ENCODE results near the gene MS4A4A. TPM values are rescaled to one million over a fixed set of nuclear protein-coding genes. Genes with fewer than 3 reads are reported as not detected.
"Not testable (repeated sequence)": the region's sequence is repeated elsewhere in the genome, so short reads cannot be mapped to it uniquely, and the experiment has no call there.

MS4A4A gene
- total RNA-seq, 4 donors from 2014 or later, result 7.6 to 23.8 (median 12.0) TPM

DNA sequence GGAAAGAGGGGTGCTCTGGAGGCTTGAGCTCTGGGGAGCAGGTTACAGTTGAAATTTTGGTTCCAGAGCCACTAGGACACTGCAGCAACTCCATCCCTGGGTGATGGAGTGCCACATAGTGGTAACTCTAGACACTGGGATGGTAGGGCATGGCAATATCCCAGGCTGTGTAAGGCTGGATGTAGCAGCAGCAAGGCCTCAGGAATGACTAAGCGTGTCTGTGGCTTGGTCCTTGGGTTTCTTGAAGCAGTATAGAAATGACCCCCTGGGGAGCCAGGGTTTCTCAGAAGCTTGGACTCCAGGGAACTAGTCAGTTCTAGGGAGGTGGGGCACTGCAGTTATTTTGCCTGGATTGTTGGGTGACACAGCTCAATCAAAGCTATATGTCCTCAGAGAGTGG, 8.1 kb downstream of the MS4A4A start:
- DNase-seq, result no peak
- Histone ChIP-seq H3K27ac (no peak overlapping the region), H3K4me1 (no peaks in the 10 kb centered on the region), H3K9me3 (no peaks in the 10 kb centered on the region), H3K4me3 (no peak overlapping the region), H3K27me3 (no peaks in the 10 kb centered on the region), H3K36me3 (no peaks in the 10 kb centered on the region)
- TF ChIP-seq, protein P1, sequence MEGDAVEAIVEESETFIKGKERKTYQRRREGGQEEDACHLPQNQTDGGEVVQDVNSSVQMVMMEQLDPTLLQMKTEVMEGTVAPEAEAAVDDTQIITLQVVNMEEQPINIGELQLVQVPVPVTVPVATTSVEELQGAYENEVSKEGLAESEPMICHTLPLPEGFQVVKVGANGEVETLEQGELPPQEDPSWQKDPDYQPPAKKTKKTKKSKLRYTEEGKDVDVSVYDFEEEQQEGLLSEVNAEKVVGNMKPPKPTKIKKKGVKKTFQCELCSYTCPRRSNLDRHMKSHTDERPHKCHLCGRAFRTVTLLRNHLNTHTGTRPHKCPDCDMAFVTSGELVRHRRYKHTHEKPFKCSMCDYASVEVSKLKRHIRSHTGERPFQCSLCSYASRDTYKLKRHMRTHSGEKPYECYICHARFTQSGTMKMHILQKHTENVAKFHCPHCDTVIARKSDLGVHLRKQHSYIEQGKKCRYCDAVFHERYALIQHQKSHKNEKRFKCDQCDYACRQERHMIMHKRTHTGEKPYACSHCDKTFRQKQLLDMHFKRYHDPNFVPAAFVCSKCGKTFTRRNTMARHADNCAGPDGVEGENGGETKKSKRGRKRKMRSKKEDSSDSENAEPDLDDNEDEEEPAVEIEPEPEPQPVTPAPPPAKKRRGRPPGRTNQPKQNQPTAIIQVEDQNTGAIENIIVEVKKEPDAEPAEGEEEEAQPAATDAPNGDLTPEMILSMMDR (IDR thresholded peaks at IDR 0.05), result no peak
- no peak for TF ChIP-seq POLR2A (IDR thresholded peaks at IDR 0.05)
- WGBS, 2 donors (ENCODE audit: low coverage in 1 of 2), result 91% methylated on average over 1 of the region's 1 CpG; no CpG with 5 or more reads in 1 of the 2 donors
- intact Hi-C loops (cut with DNase I; ENCODE audit: low total_unique reads) (no loop called here), in situ Hi-C loops (cut with MboI; ENCODE audit: low pct_ligation_motif_present in 1 of 4, low pct_unique_long_range_greater_than_20kb in 1 of 4, low sequenced_read_pairs in 3 of 4) (no loop called here)

DNA sequence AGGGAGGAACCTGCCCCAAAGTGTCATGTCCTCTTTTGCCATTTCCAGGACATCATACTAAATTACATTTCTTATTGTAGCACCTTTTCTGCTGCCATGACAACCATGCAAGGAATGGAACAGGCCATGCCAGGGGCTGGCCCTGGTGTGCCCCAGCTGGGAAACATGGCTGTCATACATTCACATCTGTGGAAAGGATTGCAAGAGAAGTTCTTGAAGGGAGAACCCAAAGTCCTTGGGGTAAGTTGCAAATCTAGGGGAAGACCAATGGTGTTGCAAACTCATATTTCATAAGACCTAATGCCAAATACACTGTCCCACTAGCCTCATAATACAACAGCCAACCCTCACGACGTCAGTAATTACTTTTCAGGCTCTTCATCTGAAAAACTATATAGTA, 11.7 kb downstream of the MS4A4A start:
- Histone ChIP-seq H3K4me1 (no peaks in the 10 kb centered on the region), H3K9me3 (no peaks in the 10 kb centered on the region), H3K36me3 (no peaks in the 10 kb centered on the region), H3K27ac (no peak overlapping the region), H3K4me3 (no peak overlapping the region), H3K27me3 (no peaks in the 10 kb centered on the region)
- DNase-seq, result no peak
- no peak for TF ChIP-seq POLR2A (IDR thresholded peaks at IDR 0.05)
- TF ChIP-seq EP300 (IDR thresholded peaks at IDR 0.05; ENCODE audit: low read depth), result no peak
- TF ChIP-seq, protein P1 (IDR thresholded peaks at IDR 0.05), result no peak
- no peak for TF ChIP-seq POLR2AphosphoS5 (IDR thresholded peaks at IDR 0.05)
- WGBS, 2 donors (ENCODE audit: low coverage in 1 of 2), result 77 to 78% methylated on average over 2 of the region's 2 CpGs
- intact Hi-C loops (cut with DNase I; ENCODE audit: low total_unique reads) (no loop called here), in situ Hi-C loops (cut with MboI; ENCODE audit: low pct_ligation_motif_present in 1 of 4, low pct_unique_long_range_greater_than_20kb in 1 of 4, low sequenced_read_pairs in 3 of 4) (no loop called here)

DNA sequence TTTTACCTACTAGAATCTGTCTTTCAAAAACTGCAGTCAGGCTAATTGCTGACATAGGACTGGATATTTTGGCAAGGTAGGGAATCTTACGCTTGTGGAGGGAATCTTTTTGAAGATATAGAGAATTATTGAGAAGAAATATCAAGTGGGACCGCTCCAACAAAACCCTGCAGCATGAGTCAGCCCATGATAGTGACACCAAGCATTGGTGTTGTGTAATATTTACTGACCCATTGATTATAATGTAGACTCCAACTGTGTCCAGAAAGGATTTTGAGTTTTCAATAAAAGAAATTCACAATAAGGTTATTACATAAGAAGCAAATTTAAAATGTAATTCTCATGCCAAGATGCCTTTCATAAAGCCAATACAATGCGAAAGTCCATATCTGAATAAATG, 20.7 kb downstream of the MS4A4A start:
- H3K4me1 ChIP-seq, result no peaks in the 10 kb centered on the region
- no peak overlapping the region for H3K27ac ChIP-seq
- intact Hi-C loops (cut with DNase I; ENCODE audit: low total_unique reads) (no loop called here), in situ Hi-C loops (cut with MboI; ENCODE audit: low pct_ligation_motif_present in 1 of 4, low pct_unique_long_range_greater_than_20kb in 1 of 4, low sequenced_read_pairs in 3 of 4) (no loop called here)
- no peak for DNase-seq
- H3K4me3 ChIP-seq, result no peak overlapping the region
- H3K36me3 ChIP-seq, result no peaks in the 10 kb centered on the region
- no peaks in the 10 kb centered on the region for H3K9me3 ChIP-seq
- 92 to 97% methylated on average over 3 of the region's 3 CpGs for WGBS, 2 donors (ENCODE audit: low coverage in 1 of 2)
- H3K27me3 ChIP-seq, result no peaks in the 10 kb centered on the region
- TF ChIP-seq, protein P1 (IDR thresholded peaks at IDR 0.05), result no peak
- TF ChIP-seq POLR2AphosphoS5 (IDR thresholded peaks at IDR 0.05) (no peak), EP300 (IDR thresholded peaks at IDR 0.05; ENCODE audit: low read depth) (no peak), POLR2A (IDR thresholded peaks at IDR 0.05) (no peak)

DNA sequence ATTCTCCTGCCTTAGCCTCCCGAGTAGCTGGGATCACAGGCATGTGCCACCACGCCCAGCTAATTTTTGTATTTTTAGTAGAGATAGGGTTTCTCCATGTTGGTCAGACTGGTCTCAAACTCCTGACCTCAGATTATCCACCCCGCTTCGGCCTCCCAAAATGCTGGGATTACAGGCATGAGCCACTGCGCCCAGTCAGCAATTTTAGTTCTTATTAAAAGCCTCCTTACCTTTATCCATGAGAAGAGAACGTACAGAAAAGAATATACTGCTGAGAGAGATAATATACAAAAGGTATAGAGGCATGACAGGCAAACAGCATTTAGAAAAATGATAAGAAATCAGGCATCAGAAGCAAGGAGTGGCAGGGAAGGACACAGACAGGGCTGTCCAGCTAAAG, 21.4 kb downstream of the MS4A4A start:
- H3K4me1 ChIP-seq; H3K27me3 ChIP-seq; H3K36me3 ChIP-seq; H3K27ac ChIP-seq; intact Hi-C loops (cut with DNase I; ENCODE audit: low total_unique reads); in situ Hi-C loops (cut with MboI; ENCODE audit: low pct_ligation_motif_present in 1 of 4, low pct_unique_long_range_greater_than_20kb in 1 of 4, low sequenced_read_pairs in 3 of 4); H3K4me3 ChIP-seq; H3K9me3 ChIP-seq; DNase-seq: not testable (repeated sequence)
- 70 to 85% methylated on average over 2 to 6 of the region's 6 CpGs for WGBS, 2 donors (ENCODE audit: low coverage in 1 of 2)

DNA sequence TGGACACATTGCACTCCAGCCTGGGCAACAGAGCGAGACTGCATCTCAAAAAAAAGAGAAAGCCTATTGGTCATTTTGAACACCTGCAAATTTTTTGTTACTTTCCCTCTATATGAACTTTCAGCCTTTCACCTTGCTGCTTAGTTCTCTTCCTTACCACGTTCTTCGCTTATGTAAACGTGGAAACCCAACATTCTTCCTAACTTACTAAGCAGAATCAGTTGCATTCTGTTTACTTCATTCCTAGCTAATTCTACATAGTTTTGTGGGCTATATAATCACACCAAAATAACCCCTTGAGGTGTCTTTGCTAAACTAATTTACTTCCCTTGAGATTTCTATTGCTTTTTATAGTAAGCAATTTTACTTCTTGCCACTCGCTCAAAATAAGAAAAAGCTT, 23.2 kb downstream of the MS4A4A start:
- Histone ChIP-seq H3K27ac (no peak overlapping the region), H3K4me3 (no peak overlapping the region), H3K9me3 (no peaks in the 10 kb centered on the region), H3K4me1 (no peaks in the 10 kb centered on the region), H3K36me3 (no peaks in the 10 kb centered on the region), H3K27me3 (no peaks in the 10 kb centered on the region)
- no peak for DNase-seq
- intact Hi-C loops (cut with DNase I; ENCODE audit: low total_unique reads) (no loop called here), in situ Hi-C loops (cut with MboI; ENCODE audit: low pct_ligation_motif_present in 1 of 4, low pct_unique_long_range_greater_than_20kb in 1 of 4, low sequenced_read_pairs in 3 of 4) (no loop called here)
- 79 to 81% methylated on average over 5 of the region's 5 CpGs for WGBS, 2 donors (ENCODE audit: low coverage in 1 of 2)
- no peak for TF ChIP-seq POLR2AphosphoS5 (IDR thresholded peaks at IDR 0.05)
- TF ChIP-seq POLR2A (IDR thresholded peaks at IDR 0.05), result no peak
- no peak for TF ChIP-seq EP300 (IDR thresholded peaks at IDR 0.05; ENCODE audit: low read depth)
- TF ChIP-seq, protein P1 (IDR thresholded peaks at IDR 0.05), result no peak

All from transverse colon (tissue), 4 donors.